H1 (cell line): ENCODE data around the gene EXTL2. TPM values are rescaled to one million over a fixed set of nuclear protein-coding genes. Genes with fewer than 3 reads are reported as not detected.
A peak's percentile ranks its signal among the peaks of the same experiment; 100 is the strongest.

ENCODE experiments used
- CTCF ChIA-PET: fragments of 300-600 bp; sonication (Branson Sonifier 250); formaldehyde crosslinking; loops from one replicate; lab custom pipeline; 2021; ENCODE audit not compliant: partially characterized antibody; lab: Charles Lee
- POLR2A ChIA-PET: fragments of 300-600 bp; sonication (Branson Sonifier 250); formaldehyde crosslinking; loops from one replicate; lab custom pipeline; 2021; ENCODE audit warnings: inconsistent platforms; ENCODE audit not compliant: partially characterized antibody; lab: Charles Lee
- DNase-seq, 2 experiments: peaks; one replicate each; pipeline versions ENCODE4 v3.0.0 to v3.0.0-alpha.2; 2010 to 2022; ENCODE audit warnings: low spot score in 2 of 2, low read depth in 1 of 2, mixed read lengths in 1 of 2
- FAIRE-seq: peaks from 2 replicates; lab custom pipeline; 2011; peaks lifted over from hg19 to GRCh38; lab: Jason Lieb, UNC
- H2AFZ ChIP-seq: 2 replicates; pipeline ENCODE4 v1.8.1; 2012; ENCODE audit warnings: low read length, inconsistent platforms
- H2AK5ac ChIP-seq: 2 replicates; pipeline ENCODE4 v1.6.1; 2013; ENCODE audit warnings: low read depth, low read length
- H2BK120ac ChIP-seq: replicated peaks from 2 replicates; pipeline ENCODE3; 2013; ENCODE audit warnings: low read depth, low read length, inconsistent platforms
- H2BK12ac ChIP-seq: 2 replicates; pipeline ENCODE4 v1.6.1; 2013; ENCODE audit warnings: low read depth, low read length
- H2BK15ac ChIP-seq: 2 replicates; pipeline ENCODE4 v1.6.1; 2013; ENCODE audit warnings: low read length
- H2BK20ac ChIP-seq: 2 replicates; pipeline ENCODE4 v1.6.1; 2013; ENCODE audit warnings: low read length
- H2BK5ac ChIP-seq: 2 replicates; pipeline ENCODE4 v1.6.1; 2013; ENCODE audit warnings: low read depth, low read length
- H3K14ac ChIP-seq: 2 replicates; pipeline ENCODE4 v1.6.1; 2013; ENCODE audit warnings: inconsistent platforms; ENCODE audit not compliant: insufficient read length
- H3K18ac ChIP-seq: 2 replicates; pipeline ENCODE4 v1.6.1; 2013; ENCODE audit warnings: low read length; ENCODE audit errors: extremely low read depth
- H3K23ac ChIP-seq: 2 replicates; pipeline ENCODE4 v1.6.1; 2013; ENCODE audit warnings: inconsistent platforms; ENCODE audit not compliant: insufficient read length
- H3K23me2 ChIP-seq: 2 replicates; pipeline ENCODE4 v1.6.1; 2013; ENCODE audit warnings: low read depth, low read length
- H3K27ac ChIP-seq: 2 replicates; pipeline ENCODE4 v1.6.1; 2011; ENCODE audit warnings: low read depth, low read length, inconsistent platforms
- H3K27me3 ChIP-seq, 4 experiments: replicated peaks in 1 of 4; 1 replicate in 1 of 4; 2 replicates in 3 of 4; pipeline versions ENCODE4 v1.6.1 to v1.8.1; 2011 to 2013; ENCODE audit warnings: low read length in 3 of 4, mild to moderate bottlenecking in 3 of 4, inconsistent platforms in 2 of 4, mixed read lengths in 2 of 4, moderate library complexity in 1 of 4; ENCODE audit not compliant: control insufficient read depth in 3 of 4, insufficient read depth in 3 of 4; ENCODE audit errors: extremely low read depth in 1 of 4
- H3K36me3 ChIP-seq, 4 experiments: 2 replicates each; pipeline versions ENCODE4 v1.6.1 to v1.8.1; 2011 to 2013; ENCODE audit warnings: mild to moderate bottlenecking in 4 of 4, low read length in 3 of 4, moderate library complexity in 2 of 4, control low read depth in 1 of 4, inconsistent platforms in 1 of 4; ENCODE audit not compliant: insufficient read depth in 4 of 4, control insufficient read depth in 2 of 4
- H3K4ac ChIP-seq: replicated peaks from 2 replicates; pipeline ENCODE3; 2013; ENCODE audit warnings: low read length, low read depth, mixed read lengths, inconsistent platforms; ENCODE audit not compliant: insufficient read length
- H3K4me1 ChIP-seq, 4 experiments: replicated peaks in 1 of 4; 1 replicate in 1 of 4; 2 replicates in 3 of 4; pipeline versions ENCODE4 v1.6.1 to v1.8.1; 2011 to 2013; ENCODE audit warnings: low read length in 3 of 4, inconsistent platforms in 2 of 4, mixed read lengths in 1 of 4; ENCODE audit not compliant: insufficient read depth in 4 of 4, control insufficient read depth in 3 of 4
- H3K4me2 ChIP-seq, 2 experiments: 2 replicates each; pipeline versions ENCODE4 v1.6.1 to v1.8.1; 2011 to 2013; ENCODE audit warnings: low read depth in 2 of 2, low read length in 2 of 2, control low read depth in 1 of 2, inconsistent platforms in 1 of 2, mild to moderate bottlenecking in 1 of 2; ENCODE audit not compliant: insufficient read depth in 1 of 2
- H3K4me3 ChIP-seq, 4 experiments: fragments of 200-600, 300-600 bp in 1 of 4; sonication (generic), shearing (Covaris generic), sonication (Bioruptor Twin) in 1 of 4; 2 replicates each; pipeline versions ENCODE4 v1.5.1 to v1.8.1; 2011 to 2016; ENCODE audit warnings: low read length in 4 of 4, low read depth in 3 of 4, control low read depth in 2 of 4, inconsistent platforms in 2 of 4, mild to moderate bottlenecking in 2 of 4, mixed read lengths in 1 of 4, moderate library complexity in 1 of 4; ENCODE audit not compliant: insufficient read depth in 2 of 4; ENCODE audit errors: extremely low read depth in 1 of 4
- H3K56ac ChIP-seq: replicated peaks from 2 replicates; pipeline ENCODE3; 2013; ENCODE audit warnings: low read depth, mild to moderate bottlenecking, mixed read lengths, low read length, inconsistent platforms; ENCODE audit not compliant: insufficient read length
- H3K79me1 ChIP-seq: 2 replicates; pipeline ENCODE4 v1.6.1; 2013; ENCODE audit warnings: low read depth, low read length, control low read depth
- H3K79me2 ChIP-seq, 2 experiments: 2 replicates each; pipeline versions ENCODE4 v1.6.1 to v1.8.1; 2012 to 2013; ENCODE audit warnings: low read length in 2 of 2, mild to moderate bottlenecking in 2 of 2, inconsistent platforms in 1 of 2; ENCODE audit not compliant: insufficient read depth in 2 of 2, control insufficient read depth in 1 of 2
- H3K9ac ChIP-seq, 4 experiments: replicated peaks in 1 of 4; 1 replicate in 1 of 4; 2 replicates in 3 of 4; pipeline versions ENCODE4 v1.6.1 to v1.8.1; 2011 to 2013; ENCODE audit warnings: low read depth in 3 of 4, low read length in 3 of 4, control low read depth in 2 of 4, mild to moderate bottlenecking in 2 of 4, moderate library complexity in 2 of 4, inconsistent platforms in 1 of 4; ENCODE audit errors: extremely low read depth in 1 of 4
- H3K9me3 ChIP-seq, 2 experiments: 2 replicates each; pipeline versions ENCODE4 v1.6.1 to v1.8.1; 2012 to 2013; ENCODE audit warnings: mild to moderate bottlenecking in 2 of 2, moderate library complexity in 2 of 2, control low read depth in 1 of 2, inconsistent platforms in 1 of 2, low read depth in 1 of 2, low read length in 1 of 2, mixed read lengths in 1 of 2; ENCODE audit not compliant: insufficient read depth in 2 of 2
- H4K20me1 ChIP-seq, 2 experiments: replicated peaks in 1 of 2; 2 replicates each; pipeline versions ENCODE3 to v1.8.1; 2011 to 2013; ENCODE audit warnings: inconsistent platforms in 2 of 2, low read length in 2 of 2, mild to moderate bottlenecking in 1 of 2; ENCODE audit not compliant: insufficient read depth in 2 of 2, control insufficient read depth in 1 of 2
- H4K5ac ChIP-seq: 2 replicates; pipeline ENCODE4 v1.6.1; 2013; ENCODE audit warnings: low read length, low read depth, mixed read lengths, inconsistent platforms; ENCODE audit not compliant: insufficient read length
- H4K8ac ChIP-seq: 2 replicates; pipeline ENCODE4 v1.8.0; 2013; ENCODE audit warnings: mild to moderate bottlenecking, moderate library complexity, low read length, inconsistent platforms; ENCODE audit not compliant: insufficient read depth; ENCODE audit errors: extremely low read depth
- H4K91ac ChIP-seq: replicated peaks from 2 replicates; pipeline ENCODE3; 2013; ENCODE audit warnings: low read length, mixed read lengths, inconsistent platforms; ENCODE audit not compliant: insufficient read length
- CTCF ChIP-seq, 3 experiments: IDR thresholded peaks; 1 replicate in 2 of 3; 2 replicates in 1 of 3; pipeline versions ENCODE4 v1.5.1 to v1.6.1; 2011; ENCODE audit warnings: low read length in 3 of 3, mild to moderate bottlenecking in 3 of 3, inconsistent platforms in 2 of 3, low read depth in 1 of 3, moderate library complexity in 1 of 3; ENCODE audit not compliant: insufficient read depth in 1 of 3; ENCODE audit errors: control extremely low read depth in 1 of 3
- RAD21 ChIP-seq, 2 experiments: IDR thresholded peaks in 1 of 2; conservative IDR thresholded peaks in 1 of 2; 2 replicates each; pipeline ENCODE4 v1.6.1; 2011; ENCODE audit warnings: low read depth in 2 of 2, low read length in 2 of 2, improper control_type of control experiment in 1 of 2, inconsistent platforms in 1 of 2, mild to moderate bottlenecking in 1 of 2, moderate library complexity in 1 of 2
- TBP ChIP-seq: IDR thresholded peaks from 2 replicates; pipeline ENCODE4 v1.6.1; 2011; ENCODE audit warnings: low read depth, low read length, improper control_type of control experiment
- WGBS, 2 experiments: shearing (Covaris generic) in 1 of 2; methylation state at CpG; one replicate each; pipeline versions ENCODE4 v1.1.6 to v1.1.7; 2013 to 2015; ENCODE audit warnings: low lambda C conversion rate in 2 of 2, mixed read lengths in 2 of 2, inconsistent platforms in 1 of 2, low coverage in 1 of 2, missing lambda C conversion rate in 1 of 2; ENCODE audit not compliant: insufficient replicate concordance in 2 of 2, insufficient coverage in 1 of 2, insufficient read length in 1 of 2; ENCODE audit errors: extremely low coverage in 1 of 2, missing lambda C conversion rate in 1 of 2; 5-methylcytosine and 5-hydroxymethylcytosine counted together
- polyA plus RNA-seq, 7 experiments: library from polyadenylated mRNA; depleted of rRNA in 3 of 7; stranded (reverse) in 5 of 7; unstranded in 2 of 7; fragments of >200 nt in 5 of 7; fragments of 200-250 nt in 2 of 7; gene quantifications; 1 replicate in 5 of 7; 2 replicates in 1 of 7; 4 replicates in 1 of 7; pipeline versions ENCODE4 v1.2.1 to v1.2.3, GENCODE V29; 2011 to 2013; ENCODE audit warnings: missing spikeins in 2 of 7, mixed read lengths in 2 of 7
- total RNA-seq: library from RNA; stranded (reverse); fragmentation: NEBNext Ultra II Directional; extraction: Animal tissue kit (Norgen Biotek cat#: 25700); gene quantifications from 2 replicates; pipeline ENCODE4 v1.2.1, GENCODE V29; 2021

EXTL2 gene
- total and polyA plus RNA-seq, 2 of the 8 experiments (the other 6 are each of a cell fraction or from before 2014, with no cell fraction given): 27.1 to 54.7 TPM

GRCh38 chr1:100921110-100921706, 26.6 kb upstream of the EXTL2 start:
- no peak for TF ChIP-seq TBP
- peak; percentile 58 to 65 for TF ChIP-seq RAD21 (IDR thresholded peaks at IDR 0.05 in 1 of 2, conservative IDR thresholded peaks at IDR 0.05 in 1 of 2; ENCODE audit: low read depth in 2 of 2, low read length in 2 of 2)
- peak in 2 of 3 experiments; percentile 16 to 48; a peak in 2 of 4 replicates for TF ChIP-seq CTCF (IDR thresholded peaks at IDR 0.05; ENCODE audit: control extremely low read depth in 1 of 3, insufficient read depth in 1 of 3, low read depth in 1 of 3, low read length in 3 of 3)
- Histone ChIP-seq H4K5ac (no peak overlapping the region), H2BK12ac (no peak overlapping the region), H3K9ac (no peak overlapping the region), H4K91ac (no peak overlapping the region), H3K23me2 (no peaks in the 10 kb centered on the region), H3K4me2 (no peak overlapping the region), H3K4ac (no peak overlapping the region), H3K4me3 (no peak overlapping the region), H3K79me2 (no peaks in the 10 kb centered on the region), H3K79me1 (no peaks in the 10 kb centered on the region; the same call in 1 of the 2 replicates), H2AFZ (no peak overlapping the region), H3K27ac (no peak overlapping the region), H2BK120ac (no peak overlapping the region), H3K18ac (no peak overlapping the region), H2BK20ac (no peak overlapping the region), H2AK5ac (no peak overlapping the region), H4K8ac (no peak overlapping the region; the same call in 1 of the 2 replicates), H3K14ac (no peak overlapping the region), H3K36me3 (peaks cover 2 to 33% (median 15%) of the 10 kb centered on the region in 4 experiments; a peak in 5 of 8 replicates), H2BK15ac (no peak overlapping the region), H3K4me1 (no peaks in the 10 kb centered on the region), H3K56ac (no peak overlapping the region), H2BK5ac (no peak overlapping the region), H3K23ac (no peak overlapping the region), H4K20me1 (no peaks in the 10 kb centered on the region), H3K9me3 (no peaks in the 10 kb centered on the region), H3K27me3 (no peaks in the 10 kb centered on the region)
- POLR2A ChIA-PET: interaction anchor here (0.6 kb wide), 1 partner anchor 322 kb away, joined by 3 read pairs; no protein-coding TSS in a partner anchor
- FAIRE-seq: no peak
- CTCF ChIA-PET: interaction anchor here (0.6 to 3.5 kb wide), 10 partner anchors 9 to 923 kb away, joined by 3 to 14 read pairs (median 4); no protein-coding TSS in a partner anchor
- 59% methylated on average over 3 of the region's 3 CpGs; no CpG with 5 or more reads in 1 of the 2 experiments for WGBS, 2 experiments
- no peak for DNase-seq
